Measurements from ENCODE around the gene ZNF442.
A peak's percentile ranks its signal among the peaks of the same experiment; 100 is the strongest.
"Not testable (repeated sequence)": the region's sequence is repeated elsewhere in the genome, so short reads cannot be mapped to it uniquely, and the experiment has no call there.

The ZNF442 gene

GRCh38 chr19:12365236-12366162 lies at the start of gene ZNF442:
Gene ZNF442 (minus strand): TSS chr19:12365683. CDS start chr19:12363631, 2,052 bp downstream.
- peak; percentile 64 to 90 for DNase-seq (ENCODE audit: extremely low read depth in 1 of 2, low read depth in 1 of 2)

DNA sequence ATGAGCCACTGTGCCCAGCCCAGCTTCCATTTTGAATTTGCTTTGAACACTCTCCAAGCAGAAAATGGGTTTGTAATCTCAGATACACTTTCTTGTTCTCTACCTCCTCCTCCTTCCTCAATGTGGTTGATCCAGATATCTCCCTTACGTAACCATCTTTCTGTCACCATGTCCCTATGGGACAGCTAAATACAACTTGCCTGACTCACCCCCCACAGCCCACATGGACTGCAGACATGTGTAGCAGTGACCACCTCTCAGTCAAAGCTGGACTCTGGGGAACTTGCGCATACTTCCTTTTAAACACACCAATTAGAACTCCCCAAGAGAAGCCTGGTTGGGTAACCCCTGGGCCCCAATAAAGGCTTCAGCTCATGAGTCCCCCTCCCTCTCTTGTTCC lies 46.4 kb upstream of the ZNF442 start:
- no peak for DNase-seq (ENCODE audit: extremely low read depth in 1 of 2, low read depth in 1 of 2)

GRCh38 chr19:12400633-12401502 lies 35.4 kb upstream of the ZNF442 start, which contains the start of gene ZNF799:
Gene ZNF799 (minus strand): TSS chr19:12401271. CDS start chr19:12401070, 201 bp downstream.
- peak; percentile 72 to 89 for DNase-seq (ENCODE audit: extremely low read depth in 1 of 2, low read depth in 1 of 2)

GRCh38 chr19:12399901-12400632 lies 34.6 kb upstream of the ZNF442 start:
- DNase-seq (ENCODE audit: extremely low read depth in 1 of 2, low read depth in 1 of 2) = peak; percentile 28 to 31

DNA sequence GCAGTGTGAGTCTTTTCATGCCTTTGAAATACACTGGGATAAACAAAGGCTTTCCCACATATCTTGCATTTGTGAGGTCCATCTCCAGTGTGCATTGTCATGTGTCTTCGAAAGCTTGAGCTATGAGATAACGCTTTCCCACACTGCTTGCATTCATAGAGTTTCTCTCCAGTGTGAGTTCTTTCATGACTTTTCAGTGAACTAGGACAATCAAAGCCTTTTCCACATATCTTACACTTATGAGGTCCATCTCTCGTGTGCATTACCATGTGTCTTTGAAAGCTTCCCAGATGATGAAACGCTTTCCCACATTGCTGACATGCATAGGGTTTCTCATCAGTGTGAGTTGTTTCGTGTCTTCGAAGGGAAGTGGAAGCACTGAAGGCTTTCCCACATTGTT lies 25.7 kb upstream of the ZNF442 start:
- DNase-seq (ENCODE audit: extremely low read depth in 1 of 2, low read depth in 1 of 2) = not testable (repeated sequence)

DNA sequence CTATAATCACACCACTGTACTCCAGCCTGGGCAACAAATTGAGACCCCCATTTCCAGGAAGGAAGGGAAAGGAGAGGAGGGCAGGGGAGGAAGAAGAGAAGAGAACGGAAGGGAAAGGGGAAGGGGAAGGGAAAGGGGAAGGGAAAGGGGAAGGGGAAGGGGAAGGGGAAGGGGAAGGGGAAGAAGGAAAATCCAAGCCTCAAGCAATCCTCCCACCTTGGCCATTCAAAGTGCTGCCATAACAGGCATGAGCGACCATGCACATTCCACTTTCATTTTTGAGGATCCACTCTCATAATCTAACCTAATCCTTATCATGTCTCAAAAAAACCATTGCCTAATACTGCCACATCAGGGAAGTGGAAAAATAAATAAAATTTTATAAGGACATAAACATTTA lies 20.9 kb upstream of the ZNF442 start:
- DNase-seq (ENCODE audit: extremely low read depth in 1 of 2, low read depth in 1 of 2) = not testable (repeated sequence)

DNA sequence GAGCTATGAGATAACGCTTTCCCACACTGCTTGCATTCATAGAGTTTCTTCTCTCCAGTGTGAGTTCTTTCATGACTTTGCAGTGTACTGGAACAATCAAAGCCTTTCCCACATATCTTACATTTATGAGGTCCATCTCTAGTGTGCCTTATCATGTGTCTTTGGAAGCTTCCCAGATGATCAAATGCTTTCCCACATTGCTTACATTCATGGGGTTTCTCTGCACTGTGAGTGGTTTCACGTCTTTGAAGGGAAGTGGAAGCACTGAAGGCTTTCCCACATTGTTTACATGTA lies 14.9 kb upstream of the ZNF442 start:
- no peak for DNase-seq (ENCODE audit: extremely low read depth in 1 of 2, low read depth in 1 of 2)

GRCh38 chr19:12379732-12380443 lies 14.4 kb upstream of the ZNF442 start:
- DNase-seq (ENCODE audit: extremely low read depth in 1 of 2, low read depth in 1 of 2) = no peak

DNA sequence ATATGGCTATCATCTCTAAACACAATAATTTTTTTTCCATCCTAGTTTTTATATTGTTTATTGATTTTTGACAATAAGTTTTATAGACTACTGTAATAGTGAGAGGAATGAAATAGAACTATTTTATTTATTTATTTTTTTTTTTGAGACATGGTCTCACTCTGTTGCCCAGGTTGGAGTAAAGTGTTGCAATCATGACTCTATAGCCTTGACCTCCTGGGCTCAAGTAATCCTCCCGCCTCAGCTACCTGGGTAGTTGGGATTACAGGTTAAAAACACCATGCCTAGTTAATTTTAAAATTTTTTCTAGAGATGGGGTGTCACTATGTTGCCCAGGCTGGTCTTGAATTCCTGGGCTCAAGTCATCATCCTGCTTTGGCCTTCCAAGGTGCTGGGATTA lies 8.5 kb upstream of the ZNF442 start:
- DNase-seq (ENCODE audit: extremely low read depth in 1 of 2, low read depth in 1 of 2) = no peak

- DNase-seq (ENCODE audit: extremely low read depth in 1 of 2, low read depth in 1 of 2) = no peak
Measured at GRCh38 chr19:12364391-12365235, 870 bp downstream of the ZNF442 start.

DNA sequence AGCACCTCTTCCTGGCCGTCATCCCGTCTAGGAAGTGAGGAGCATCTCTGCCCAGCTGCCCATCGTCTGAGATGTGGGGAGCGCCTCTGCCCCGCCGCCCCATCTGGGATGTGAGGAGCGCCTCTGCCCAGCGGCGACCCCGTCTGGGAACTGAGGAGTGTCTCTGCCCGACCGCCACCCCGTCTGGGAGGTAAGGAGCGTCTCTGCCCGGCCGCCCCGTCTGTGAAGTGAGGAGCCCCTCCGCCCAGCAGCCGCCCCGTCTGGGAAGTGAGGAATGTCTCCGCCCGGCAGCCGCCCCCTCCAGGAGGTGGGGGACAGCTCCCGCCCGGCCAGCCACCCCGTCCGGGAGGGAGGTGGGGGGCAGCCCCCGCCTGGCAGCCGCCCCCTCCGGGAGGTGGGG lies 3.2 kb downstream of the ZNF442 start:
- not testable (repeated sequence) for DNase-seq (ENCODE audit: extremely low read depth in 1 of 2, low read depth in 1 of 2)

DNA sequence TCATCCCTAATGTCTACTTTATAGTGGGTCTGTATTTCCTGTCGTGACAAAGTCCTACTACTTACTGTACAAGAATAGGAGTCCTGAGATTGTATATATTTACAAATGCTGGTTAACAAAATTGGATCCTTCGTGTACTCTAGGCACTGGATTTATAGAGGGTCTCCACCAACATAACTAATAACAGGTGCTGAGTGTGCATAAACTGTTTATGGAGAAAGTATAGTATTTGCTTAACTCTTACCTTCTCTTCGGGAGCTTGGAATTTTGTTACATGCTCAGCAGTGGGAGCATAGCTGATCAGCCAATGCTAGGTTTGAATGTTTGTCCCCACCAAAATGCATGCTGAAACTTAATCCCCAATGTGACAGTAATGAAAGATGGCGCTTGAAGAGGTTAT lies 12.1 kb downstream of the ZNF442 start:
- DNase-seq (ENCODE audit: extremely low read depth in 1 of 2, low read depth in 1 of 2) = no peak

- DNase-seq (ENCODE audit: extremely low read depth in 1 of 2, low read depth in 1 of 2) = no peak
Measured at GRCh38 chr19:12350890-12351197, 14.6 kb downstream of the ZNF442 start.

DNA sequence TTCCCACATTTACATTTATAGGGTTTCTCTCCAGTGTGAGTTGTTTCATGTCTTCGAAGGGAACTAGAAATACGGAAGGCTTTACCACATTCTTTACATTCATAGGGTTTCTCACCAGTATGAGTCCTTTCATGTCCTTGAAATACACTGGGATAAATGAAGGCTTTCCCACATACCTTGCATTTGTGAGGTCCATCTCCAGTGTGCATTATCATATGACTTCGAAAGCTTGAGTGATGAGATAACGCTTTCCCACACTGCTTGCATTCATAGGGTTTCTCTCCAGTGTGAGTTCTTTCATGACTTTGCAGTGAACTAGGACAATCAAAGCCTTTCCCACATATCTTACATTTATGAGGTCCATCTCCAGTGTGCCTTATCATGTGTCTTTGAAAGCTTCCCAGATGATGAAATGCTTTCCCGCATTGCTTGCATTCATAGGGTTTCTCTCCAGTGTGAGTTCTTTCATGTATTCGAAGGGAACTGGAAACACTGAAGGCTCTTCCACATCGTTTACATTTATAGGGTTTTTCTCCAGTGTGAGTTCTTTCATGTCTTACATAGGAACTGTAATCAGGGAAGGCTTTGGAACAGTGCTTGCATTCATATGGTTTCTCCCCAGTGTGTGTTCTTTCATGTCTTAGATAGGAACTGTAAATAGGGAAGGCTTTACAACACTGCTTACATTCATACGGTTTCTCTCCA lies 15.1 kb downstream of the ZNF442 start:
- no peak for DNase-seq (ENCODE audit: extremely low read depth in 1 of 2, low read depth in 1 of 2)

DNA sequence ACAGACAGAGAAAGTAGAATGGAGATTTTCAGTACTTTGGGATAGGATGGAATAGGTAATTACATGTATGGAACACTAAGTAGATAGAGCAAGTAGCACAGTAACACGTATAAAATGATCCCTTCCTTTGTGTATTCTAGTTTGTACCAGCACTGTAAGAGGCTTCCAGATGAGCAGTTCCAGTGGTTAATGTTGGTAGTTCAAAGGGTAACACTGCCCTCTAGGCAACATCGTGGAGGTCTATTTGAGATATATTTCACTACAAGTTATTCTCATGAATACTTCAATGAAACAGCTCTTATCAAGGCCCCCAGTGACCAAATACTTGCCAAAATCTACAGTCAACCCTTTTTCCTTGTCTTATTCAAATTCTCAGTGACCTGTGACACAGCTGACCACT lies 18.6 kb downstream of the ZNF442 start:
- no peak for DNase-seq (ENCODE audit: extremely low read depth in 1 of 2, low read depth in 1 of 2)

DNA sequence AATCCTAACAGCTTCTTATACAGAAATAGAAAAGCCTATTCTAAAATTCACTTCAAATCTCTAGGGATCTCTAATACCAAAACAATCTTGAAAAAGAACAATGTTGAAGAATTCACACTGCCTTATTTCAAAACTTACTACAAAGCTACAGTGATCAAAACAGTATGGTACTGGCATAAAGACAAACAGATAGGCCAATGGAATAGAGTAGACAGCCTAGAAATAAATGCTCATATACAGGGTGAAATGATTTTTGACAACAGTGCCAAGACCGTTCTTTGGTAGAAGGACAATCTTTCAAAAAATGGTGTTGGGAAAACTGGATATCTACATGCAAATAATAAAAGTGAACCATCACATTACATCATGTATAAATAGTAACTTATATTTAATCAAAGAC lies 20.3 kb downstream of the ZNF442 start:
- no peak for DNase-seq (ENCODE audit: extremely low read depth in 1 of 2, low read depth in 1 of 2)

GRCh38 chr19:12333162-12334159 lies 32.0 kb downstream of the ZNF442 start, which contains the start of gene ZNF563:
Gene ZNF563 (minus strand): TSS chr19:12333633. CDS start chr19:12333482, 151 bp downstream.
- DNase-seq (ENCODE audit: extremely low read depth in 1 of 2, low read depth in 1 of 2) = peak; percentile 90 to 98
